GM21825 (cell line): ENCODE measurements around the gene C5orf15.
A peak's percentile ranks its signal among the peaks of the same experiment; 100 is the strongest.
"Not testable (repeated sequence)": the region's sequence is repeated elsewhere in the genome, so short reads cannot be mapped to it uniquely, and the experiment has no call there.

Experiments used
- ATAC-seq: cut with Tn5 transposase; IDR thresholded peaks from one replicate; pipeline ENCODE4 v1.9.1; 2021; ENCODE audit warnings: mild to moderate bottlenecking, moderate library complexity; ENCODE audit not compliant: unreplicated experiment

Gene C5orf15

GRCh38 chr5:133963493-133964128 is 4.8 kb downstream of the C5orf15 start:
- no peak for ATAC-seq

- ATAC-seq, result no peak
These were observed 5.5 kb downstream of the C5orf15 start for GRCh38 chr5:133962801-133963476.

GRCh38 chr5:133962131-133962530 is 6.3 kb downstream of the C5orf15 start:
- no peak for ATAC-seq

GRCh38 chr5:133959643-133960042 is 8.8 kb downstream of the C5orf15 start:
- no peak for ATAC-seq

- ATAC-seq, result peak; percentile 73
These were observed 10.8 kb downstream of the C5orf15 start for GRCh38 chr5:133957591-133957990.

GRCh38 chr5:133957080-133957479 is 11.3 kb downstream of the C5orf15 start:
- peak; percentile 25 for ATAC-seq

GRCh38 chr5:133956196-133956595 is 12.2 kb downstream of the C5orf15 start:
- not testable (repeated sequence) for ATAC-seq

- no peak for ATAC-seq
These were observed 14.8 kb downstream of the C5orf15 start for GRCh38 chr5:133953568-133954145.

GRCh38 chr5:133952729-133953567 is 15.5 kb downstream of the C5orf15 start:
- ATAC-seq, result no peak

- ATAC-seq, result no peak
These were observed 17.4 kb downstream of the C5orf15 start for GRCh38 chr5:133950821-133951612.

- no peak for ATAC-seq
These were observed 19.7 kb downstream of the C5orf15 start for GRCh38 chr5:133948721-133949120.

- no peak for ATAC-seq
These were observed 21.0 kb downstream of the C5orf15 start for GRCh38 chr5:133947431-133947841.

- ATAC-seq, result no peak
These were observed 22.9 kb downstream of the C5orf15 start for GRCh38 chr5:133945568-133945967.

- ATAC-seq, result no peak
These were observed 23.9 kb downstream of the C5orf15 start for GRCh38 chr5:133944263-133945185.

- no peak for ATAC-seq
These were observed 25.0 kb downstream of the C5orf15 start for GRCh38 chr5:133943475-133943817.

GRCh38 chr5:133942614-133943474 is 25.6 kb downstream of the C5orf15 start:
- no peak for ATAC-seq

GRCh38 chr5:133941456-133942196 is 26.8 kb downstream of the C5orf15 start:
- ATAC-seq, result no peak

- ATAC-seq, result no peak
These were observed 28.8 kb downstream of the C5orf15 start for GRCh38 chr5:133939668-133940067.
